Measurements from ENCODE around the gene SORCS3. TPM values are rescaled to one million over a fixed set of nuclear protein-coding genes. Genes with fewer than 3 reads are reported as not detected.

The SORCS3 gene
- polyA plus RNA-seq, 12 donors = 0.03 to 0.33 (median 0.06) TPM; not detected in 2

DNA sequence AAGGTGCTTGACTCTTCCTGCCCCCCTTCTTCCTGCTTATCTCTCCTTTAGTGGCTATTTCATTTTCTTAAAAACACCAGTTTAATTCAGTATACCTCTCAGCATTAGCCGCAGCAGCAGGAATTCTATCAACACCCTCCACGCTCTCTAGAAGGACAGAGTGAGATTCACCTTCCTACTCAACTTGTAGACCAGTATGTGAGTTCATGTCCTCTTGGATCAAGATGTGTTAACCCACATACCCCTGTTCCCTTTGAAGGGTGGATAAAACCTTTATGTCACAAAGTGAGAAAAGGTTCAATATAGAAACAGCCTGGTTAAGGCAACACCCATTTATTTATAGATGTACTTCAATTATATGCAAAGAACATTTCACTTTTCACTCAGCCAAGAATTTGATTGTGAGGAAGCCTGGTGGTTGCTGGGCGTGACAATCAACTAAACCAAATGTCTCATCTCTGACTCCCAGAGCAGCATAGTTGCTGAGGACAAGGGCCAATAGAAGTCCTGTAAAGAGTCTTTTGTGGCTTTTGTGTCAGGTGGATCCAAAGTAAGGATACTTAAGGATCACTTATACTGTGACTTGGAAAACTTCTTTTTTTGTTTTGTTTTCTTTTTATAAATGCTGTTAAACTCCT is 617.1 kb downstream of the SORCS3 start:
- no peak for DNase-seq

- DNase-seq = no peak
Measured at GRCh38 chr10:105258674-105259065, 617.6 kb downstream of the SORCS3 start.

DNA sequence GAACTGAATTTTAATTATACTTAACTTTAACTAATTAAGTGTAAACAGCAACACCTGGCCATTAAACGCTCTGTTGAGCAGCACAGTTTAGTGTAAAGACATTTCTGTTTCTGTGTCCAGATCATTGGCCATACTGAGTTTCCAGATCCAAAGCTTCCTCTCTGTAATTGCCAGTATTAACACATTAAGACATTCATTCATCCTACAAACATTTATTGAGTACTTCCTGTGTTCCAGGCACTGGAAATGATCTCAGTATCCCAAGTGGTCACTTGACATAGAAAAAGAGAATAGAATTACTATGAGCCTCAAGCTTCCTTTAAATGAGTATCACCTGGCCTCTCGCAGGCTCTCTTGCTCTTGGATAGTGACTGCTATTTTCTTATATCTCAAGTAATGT is 618.1 kb downstream of the SORCS3 start:
- DNase-seq = no peak

DNA sequence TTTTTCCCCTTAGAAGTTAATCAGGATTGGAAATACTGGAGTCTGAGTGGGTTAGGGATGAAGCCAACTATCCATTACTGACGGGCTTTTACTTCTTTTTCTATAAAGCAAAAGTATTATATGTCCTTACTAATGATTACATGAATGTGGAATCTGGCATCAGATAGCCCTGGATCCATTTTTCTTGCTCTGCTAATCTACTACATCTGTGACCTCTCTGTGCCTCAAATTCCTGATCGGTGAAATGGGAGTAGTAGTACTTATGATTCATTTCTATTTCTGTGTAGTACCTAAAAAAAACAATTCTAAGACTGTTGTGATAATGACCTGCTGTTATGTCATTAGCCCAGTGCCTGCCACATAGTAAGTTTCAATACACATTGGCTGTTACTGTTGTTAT is 621.6 kb downstream of the SORCS3 start:
- no peak for DNase-seq

DNA sequence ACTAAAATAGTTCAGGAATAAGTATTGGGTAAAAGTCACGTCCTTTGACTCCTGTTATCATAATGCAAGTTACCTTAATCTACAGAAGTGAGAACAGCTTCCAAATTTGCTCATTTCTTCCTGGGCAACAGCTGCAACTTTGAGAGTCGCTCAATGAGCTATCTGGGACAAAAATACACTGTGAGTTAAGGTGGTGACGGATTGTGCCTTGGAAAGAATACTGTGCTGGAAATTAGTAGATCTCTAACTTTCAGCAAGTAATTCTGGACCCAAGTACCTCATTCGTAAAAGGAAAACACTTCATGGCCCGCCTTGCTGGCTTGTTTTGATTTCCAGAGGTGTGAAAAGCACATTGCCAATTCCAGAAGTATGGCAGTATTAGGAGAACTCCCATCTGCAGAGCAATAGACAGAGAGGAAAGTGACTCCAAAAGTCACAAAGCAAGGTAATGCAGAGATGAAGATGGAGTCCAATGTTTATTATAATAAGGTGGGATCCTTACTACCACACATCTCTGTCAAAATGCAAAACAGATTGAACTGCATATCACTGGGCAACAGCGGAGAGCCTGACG is 626.0 kb downstream of the SORCS3 start:
- no peak for DNase-seq

DNA sequence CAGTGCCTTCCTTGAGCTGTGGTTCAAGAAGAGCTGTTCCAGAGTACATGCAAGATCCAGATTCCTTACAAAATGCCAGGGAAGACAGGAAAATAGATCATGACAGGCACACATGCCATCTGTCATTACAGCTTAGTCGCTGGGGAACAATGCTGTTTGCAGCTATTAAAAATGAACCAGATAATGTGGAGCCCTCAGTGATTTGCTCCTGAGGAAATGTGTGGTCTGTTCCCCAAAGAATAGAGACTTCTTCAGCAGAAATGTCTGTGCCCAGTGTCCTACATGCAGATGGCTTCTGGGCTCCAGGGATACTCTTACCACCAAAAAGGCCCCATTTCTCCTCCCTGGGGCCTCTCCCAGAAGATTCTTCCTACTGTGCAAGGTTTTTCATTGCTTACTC is 627.9 kb downstream of the SORCS3 start:
- DNase-seq = no peak

DNA sequence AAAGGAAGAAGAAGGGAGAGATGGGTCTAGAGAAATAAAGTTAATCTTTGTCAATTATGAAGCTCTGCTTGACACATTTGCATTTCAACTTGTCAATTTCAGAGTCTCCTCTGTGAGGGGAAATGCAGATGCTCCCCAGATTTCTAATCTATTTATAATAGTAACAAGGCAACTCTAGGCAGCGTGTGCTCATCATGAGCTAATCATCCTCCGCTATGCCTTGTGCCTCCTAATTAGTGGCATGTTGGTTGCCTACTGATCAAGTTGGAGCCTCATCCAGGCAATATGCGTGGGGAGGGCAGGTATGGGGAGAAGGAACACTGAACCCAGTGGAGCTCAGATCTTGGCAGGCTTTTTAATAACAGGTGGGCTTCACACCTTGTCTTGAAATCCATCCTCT is 628.6 kb downstream of the SORCS3 start:
- DNase-seq = no peak

GRCh38 chr10:105274556-105275070 is 633.5 kb downstream of the SORCS3 start:
- no peak for DNase-seq

- no peak for DNase-seq
Measured at GRCh38 chr10:105278439-105278838, 637.3 kb downstream of the SORCS3 start.

GRCh38 chr10:105279101-105279500 is 638.0 kb downstream of the SORCS3 start:
- no peak for DNase-seq

DNA sequence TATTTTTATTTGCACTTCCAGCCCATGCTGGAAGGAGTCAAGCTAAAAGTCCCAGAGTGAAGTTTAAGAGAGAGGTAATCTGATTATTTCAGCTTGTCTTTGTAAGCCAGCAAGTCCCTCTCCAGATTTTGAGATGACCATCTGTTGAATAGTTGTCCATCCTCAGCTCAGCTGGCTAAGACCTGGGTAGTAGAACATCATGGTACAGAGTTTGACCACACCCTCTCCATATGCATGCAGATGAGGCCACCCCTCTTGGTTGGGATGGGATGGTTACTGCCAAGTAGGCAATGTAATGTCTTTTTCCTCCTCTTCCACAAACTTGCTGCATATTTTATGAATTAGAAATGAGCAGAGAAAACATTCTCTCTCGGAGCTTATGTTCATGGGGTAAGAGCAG is 639.8 kb downstream of the SORCS3 start:
- DNase-seq = no peak

DNA sequence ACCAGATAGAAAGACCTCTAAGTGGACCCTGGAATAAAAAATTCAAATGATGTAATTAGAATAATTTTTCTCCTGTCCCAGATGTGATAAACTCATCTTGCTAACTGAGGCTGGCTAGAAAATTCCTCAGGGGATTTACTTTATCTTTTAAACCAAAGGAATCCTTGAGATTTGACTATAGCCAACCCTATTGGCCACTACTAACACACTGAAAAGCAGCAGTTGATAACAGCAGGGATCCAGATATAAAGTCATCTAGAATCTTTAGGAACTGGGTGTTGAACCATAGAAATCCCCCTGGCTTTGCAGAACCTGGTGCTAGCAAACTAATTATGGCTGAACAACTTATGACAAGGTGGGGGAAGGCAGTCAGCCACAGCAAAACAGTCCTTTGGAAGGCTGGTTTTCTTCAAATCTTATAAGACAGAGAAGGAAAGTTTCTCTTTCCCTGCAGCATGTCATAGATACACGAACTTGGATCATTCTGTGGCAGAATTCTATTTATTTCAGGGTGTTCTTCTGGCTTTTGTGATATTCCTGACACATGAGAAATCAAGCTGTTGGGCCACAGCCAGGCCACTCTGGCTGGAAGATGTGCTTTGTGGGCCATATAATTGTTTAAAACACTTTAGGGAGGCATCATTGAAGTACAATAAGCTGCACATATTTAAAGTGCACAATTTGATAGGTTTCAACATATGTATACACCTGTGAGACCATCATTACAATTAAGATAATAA is 643.6 kb downstream of the SORCS3 start:
- DNase-seq = no peak

DNA sequence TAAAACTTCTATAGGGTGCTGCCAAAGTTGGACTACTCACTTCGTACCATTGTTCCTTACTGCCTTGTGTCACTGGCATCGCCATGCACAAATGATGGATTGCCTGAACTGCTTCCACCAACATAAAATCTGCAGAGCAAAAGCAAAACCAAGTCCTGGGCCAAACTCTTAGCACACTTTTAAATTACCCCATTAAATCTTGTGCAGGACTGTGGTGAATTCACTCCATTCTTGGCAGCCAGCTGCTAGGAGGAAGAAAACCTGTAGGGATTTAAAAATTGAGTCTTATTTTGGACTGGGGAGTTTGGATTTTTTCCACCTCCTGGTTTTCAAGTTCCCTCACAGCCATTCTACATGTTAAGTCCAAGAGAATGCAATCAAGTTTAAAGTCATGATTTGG is 646.9 kb downstream of the SORCS3 start:
- DNase-seq = peak; percentile 25

DNA sequence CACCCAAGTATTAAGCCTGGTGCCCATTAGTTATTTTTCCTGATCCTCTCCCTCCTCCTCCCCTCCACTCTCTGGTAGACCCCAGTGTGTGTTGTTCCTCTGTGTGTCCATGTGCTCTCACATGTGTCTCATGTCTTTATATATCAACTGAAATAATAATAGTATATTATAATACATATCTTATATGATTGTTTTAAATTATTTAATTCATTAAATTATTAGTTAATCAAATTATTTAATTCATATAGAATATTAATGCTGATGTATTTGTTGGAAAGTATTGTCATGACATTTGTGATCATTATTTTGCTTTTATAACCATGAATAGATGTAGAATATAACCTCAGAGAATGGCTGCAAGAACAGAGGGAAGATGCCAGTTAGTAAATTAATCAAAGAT is 647.5 kb downstream of the SORCS3 start:
- no peak for DNase-seq

DNA sequence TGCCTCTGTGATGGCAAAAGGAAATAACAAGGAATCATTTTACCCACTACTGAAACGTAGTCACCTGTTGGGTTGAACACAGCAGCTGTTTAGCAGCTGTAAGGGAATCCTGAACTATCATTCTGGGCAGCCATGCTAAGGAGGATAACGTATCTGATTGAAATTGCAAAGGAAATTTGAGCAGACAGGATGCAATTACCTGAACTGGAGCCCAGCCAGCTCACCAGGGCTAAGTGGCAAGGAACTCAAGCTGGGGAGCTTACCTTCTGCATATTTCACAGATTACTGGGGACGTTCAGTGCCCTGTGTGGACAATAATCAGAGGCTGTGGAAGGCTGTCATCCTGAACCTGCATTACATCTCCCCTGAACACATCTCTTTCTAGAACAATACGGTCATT is 650.5 kb downstream of the SORCS3 start:
- no peak for DNase-seq

DNA sequence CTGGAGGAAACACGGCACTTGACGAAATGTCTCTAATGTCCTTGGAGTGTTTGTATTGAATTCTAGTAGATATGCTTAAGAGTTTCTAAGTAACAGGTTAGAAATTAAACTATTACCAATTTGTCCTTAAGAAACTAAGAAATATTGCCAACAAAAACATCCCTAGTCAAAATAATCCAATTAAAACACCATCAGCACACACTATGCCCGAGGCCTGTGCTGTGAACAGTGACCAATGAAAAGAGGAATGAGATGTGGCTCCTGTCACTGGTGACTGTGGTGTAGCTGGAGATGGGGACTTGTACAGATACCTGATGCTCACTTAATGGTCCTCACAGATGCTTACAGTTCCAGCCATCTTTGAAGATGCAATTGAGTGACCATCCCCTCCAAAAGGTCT is 651.1 kb downstream of the SORCS3 start:
- DNase-seq = no peak

Data from muscle of arm (tissue), 12 donors.